Measurements from ENCODE around the gene EZH2. TPM values are rescaled to one million over a fixed set of nuclear protein-coding genes. Genes with fewer than 3 reads are reported as not detected.
A peak's percentile ranks its signal among the peaks of the same experiment; 100 is the strongest.

The EZH2 gene
- total RNA-seq, 1 experiment from 2014 or later, result 75.7 TPM

- DNase-seq, result peak in 1 of 2 experiments; percentile 67
- no peaks in the 10 kb centered on the region for H3K27me3 ChIP-seq
Observed at GRCh38 chr7:148882841-148883265, 1.2 kb downstream of the EZH2 start.

GRCh38 chr7:148882192-148882591, 1.9 kb downstream of the EZH2 start:
- peak overlapping the region; percentile 80 for H3K27ac ChIP-seq
- peak overlapping the region; percentile 76 for H3K4me3 ChIP-seq
- H3K4me1 ChIP-seq, result no peaks in the 10 kb centered on the region
- H3K9me3 ChIP-seq (replicated peaks), result no peaks in the 10 kb centered on the region
- no peaks in the 10 kb centered on the region; the same call in 1 of the 2 replicates for H3K27me3 ChIP-seq
- peaks cover 6% of the 10 kb centered on the region for H3K36me3 ChIP-seq
- no peak for DNase-seq

More at GRCh38 chr7:148882841-148883265, 1.2 kb downstream of the EZH2 start:
- Histone ChIP-seq H3K9me3 (replicated peaks) (no peaks in the 10 kb centered on the region), H3K36me3 (0 out of 2 replicates have a peak, but pooled peaks cover 4% of the 10 kb centered on the region), H3K4me1 (no peaks in the 10 kb centered on the region), H3K4me3 (peak overlapping the region; percentile 76), H3K27ac (peak overlapping the region; percentile 80)

- no peak overlapping the region for H3K27ac ChIP-seq
- no peaks in the 10 kb centered on the region; the same call in 1 of the 2 replicates for H3K9me3 ChIP-seq (replicated peaks)
- H3K36me3 ChIP-seq, result peaks cover 17% of the 10 kb centered on the region
- no peaks in the 10 kb centered on the region; the same call in 1 of the 2 replicates for H3K27me3 ChIP-seq
- no peak for DNase-seq
- no peak overlapping the region for H3K4me3 ChIP-seq
- H3K4me1 ChIP-seq, result no peaks in the 10 kb centered on the region
Observed at GRCh38 chr7:148878317-148878716, 5.8 kb downstream of the EZH2 start.

DNA sequence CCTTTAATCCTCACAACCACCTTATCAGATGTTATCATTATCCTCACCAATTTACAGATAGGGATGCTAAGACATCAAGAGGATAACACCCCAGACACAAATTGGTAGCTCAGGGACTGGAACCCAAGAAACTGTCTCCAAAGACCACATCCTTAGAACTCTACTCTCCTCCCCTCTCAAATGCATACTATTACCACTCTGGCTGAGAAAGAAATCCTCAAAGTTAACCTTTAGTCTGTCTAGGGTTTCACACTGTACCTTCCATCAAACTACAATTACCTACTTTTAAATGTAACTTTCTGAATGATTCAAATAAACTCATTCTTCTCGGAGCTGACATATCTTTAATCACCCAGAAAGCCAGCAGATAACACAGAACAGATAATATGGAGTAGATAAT, 6.6 kb downstream of the EZH2 start:
- H3K4me1 ChIP-seq, result no peaks in the 10 kb centered on the region
- no peaks in the 10 kb centered on the region; the same call in 1 of the 2 replicates for H3K27me3 ChIP-seq
- no peak for DNase-seq
- H3K36me3 ChIP-seq, result peaks cover 17% of the 10 kb centered on the region
- H3K27ac ChIP-seq, result no peak overlapping the region
- no peak overlapping the region for H3K4me3 ChIP-seq
- H3K9me3 ChIP-seq (replicated peaks), result no peaks in the 10 kb centered on the region; the same call in 1 of the 2 replicates

DNA sequence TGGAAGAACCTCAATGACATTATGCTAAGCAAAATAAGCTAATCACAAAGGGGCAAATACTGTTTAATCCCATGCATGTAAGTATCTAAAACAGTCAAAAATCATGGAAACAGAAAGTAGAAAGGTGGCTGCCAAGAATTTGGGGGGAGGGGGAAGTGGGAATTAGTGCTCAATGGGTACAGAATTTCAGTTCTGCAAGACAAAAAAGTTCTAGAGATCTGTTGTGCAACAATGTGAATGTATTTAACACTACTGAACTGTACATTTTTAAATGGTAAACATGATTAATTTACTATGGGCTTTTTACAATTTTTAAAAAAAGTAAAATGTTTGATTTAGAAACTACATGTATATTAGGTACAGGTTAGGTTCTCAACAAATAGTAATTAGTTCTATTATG, 11.9 kb downstream of the EZH2 start:
- Histone ChIP-seq H3K36me3 (peaks cover 27% of the 10 kb centered on the region), H3K27ac (no peak overlapping the region), H3K9me3 (replicated peaks) (no peaks in the 10 kb centered on the region; the same call in 1 of the 2 replicates), H3K4me3 (no peak overlapping the region), H3K4me1 (no peaks in the 10 kb centered on the region), H3K27me3 (no peaks in the 10 kb centered on the region; the same call in 1 of the 2 replicates)
- no peak for DNase-seq

DNA sequence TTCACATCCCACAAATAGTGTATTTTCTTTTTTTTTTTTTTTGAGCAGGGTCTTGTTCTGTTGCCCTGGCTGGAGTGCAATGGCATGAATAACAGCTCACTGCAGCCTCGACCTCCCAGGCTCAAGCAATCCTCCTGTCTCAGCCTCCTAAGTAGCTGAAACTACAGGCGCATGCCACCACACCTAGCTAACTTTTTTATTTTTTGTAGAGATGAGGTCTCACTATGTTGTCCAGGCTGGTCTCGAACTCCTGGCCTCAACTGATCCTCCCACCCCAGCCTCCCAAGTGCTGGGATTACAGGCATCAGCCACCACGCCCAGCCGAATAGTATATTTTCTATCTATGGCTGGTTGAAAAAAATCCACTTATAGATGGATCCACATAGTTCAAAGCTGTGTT, 12.5 kb downstream of the EZH2 start:
- no peak for DNase-seq
- no peaks in the 10 kb centered on the region for H3K27me3 ChIP-seq
- H3K9me3 ChIP-seq (replicated peaks), result no peaks in the 10 kb centered on the region; the same call in 1 of the 2 replicates
- peaks cover 25% of the 10 kb centered on the region; the same call in 1 of the 2 replicates for H3K36me3 ChIP-seq
- no peak overlapping the region for H3K27ac ChIP-seq
- H3K4me1 ChIP-seq, result no peaks in the 10 kb centered on the region
- H3K4me3 ChIP-seq, result no peak overlapping the region

DNA sequence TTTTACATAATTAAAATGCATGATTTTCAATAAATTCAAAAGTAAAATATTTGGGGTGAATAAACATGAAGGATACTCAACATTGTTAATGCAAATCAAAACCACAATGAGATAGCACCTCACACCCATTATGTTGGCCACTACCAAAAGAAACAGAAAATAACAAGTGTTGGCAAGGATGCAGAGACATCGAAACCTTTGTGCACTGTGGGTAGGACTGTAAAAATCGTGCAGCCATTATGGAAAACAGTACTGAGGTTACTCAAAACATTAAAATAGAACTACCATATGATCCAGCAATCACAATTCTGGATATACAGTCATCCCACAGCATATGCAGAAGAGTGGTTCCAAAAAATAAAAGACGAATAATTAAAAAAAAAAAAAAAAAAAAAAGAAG, 13.1 kb downstream of the EZH2 start:
- H3K4me1 ChIP-seq, result no peaks in the 10 kb centered on the region
- no peak for DNase-seq
- H3K4me3 ChIP-seq, result no peak overlapping the region
- H3K27ac ChIP-seq, result no peak overlapping the region
- no peaks in the 10 kb centered on the region for H3K27me3 ChIP-seq
- H3K36me3 ChIP-seq, result peaks cover 25% of the 10 kb centered on the region; the same call in 1 of the 2 replicates
- no peaks in the 10 kb centered on the region; the same call in 1 of the 2 replicates for H3K9me3 ChIP-seq (replicated peaks)

- H3K36me3 ChIP-seq, result peaks cover 16% of the 10 kb centered on the region; the same call in 1 of the 2 replicates
- no peaks in the 10 kb centered on the region for H3K4me1 ChIP-seq
- no peak overlapping the region for H3K4me3 ChIP-seq
- no peak for DNase-seq
- H3K27ac ChIP-seq, result no peak overlapping the region
- H3K9me3 ChIP-seq (replicated peaks), result no peaks in the 10 kb centered on the region; the same call in 1 of the 2 replicates
- H3K27me3 ChIP-seq, result no peaks in the 10 kb centered on the region
Observed at GRCh38 chr7:148868378-148868674, 15.8 kb downstream of the EZH2 start.

GRCh38 chr7:148867596-148868377, 16.3 kb downstream of the EZH2 start:
- H3K36me3 ChIP-seq, result peaks cover 16% of the 10 kb centered on the region; the same call in 1 of the 2 replicates
- no peak overlapping the region for H3K4me3 ChIP-seq
- H3K27me3 ChIP-seq, result no peaks in the 10 kb centered on the region
- no peak overlapping the region for H3K27ac ChIP-seq
- no peak for DNase-seq
- H3K9me3 ChIP-seq (replicated peaks), result no peaks in the 10 kb centered on the region; the same call in 1 of the 2 replicates
- H3K4me1 ChIP-seq, result no peaks in the 10 kb centered on the region

DNA sequence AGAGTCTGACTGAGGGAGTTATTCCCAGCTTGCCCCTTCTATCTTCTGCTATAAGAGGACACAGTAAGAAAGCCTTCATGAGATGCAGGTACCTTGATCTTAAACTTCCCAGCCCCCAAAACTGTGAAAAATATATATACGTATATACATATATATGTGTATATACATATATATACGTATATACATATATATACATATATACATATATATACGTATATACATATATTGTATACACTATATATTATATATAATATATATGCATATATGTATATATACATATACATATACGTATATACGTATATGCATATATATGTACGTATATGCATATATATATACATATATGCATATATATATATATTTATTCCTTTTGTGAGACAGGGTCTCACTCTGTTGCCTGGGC, 17.7 kb downstream of the EZH2 start:
- Histone ChIP-seq H3K36me3 (peaks cover 16% of the 10 kb centered on the region), H3K27ac (no peak overlapping the region), H3K27me3 (no peaks in the 10 kb centered on the region), H3K4me1 (no peaks in the 10 kb centered on the region), H3K9me3 (replicated peaks) (no peaks in the 10 kb centered on the region; the same call in 1 of the 2 replicates), H3K4me3 (no peak overlapping the region)
- no peak for DNase-seq

DNA sequence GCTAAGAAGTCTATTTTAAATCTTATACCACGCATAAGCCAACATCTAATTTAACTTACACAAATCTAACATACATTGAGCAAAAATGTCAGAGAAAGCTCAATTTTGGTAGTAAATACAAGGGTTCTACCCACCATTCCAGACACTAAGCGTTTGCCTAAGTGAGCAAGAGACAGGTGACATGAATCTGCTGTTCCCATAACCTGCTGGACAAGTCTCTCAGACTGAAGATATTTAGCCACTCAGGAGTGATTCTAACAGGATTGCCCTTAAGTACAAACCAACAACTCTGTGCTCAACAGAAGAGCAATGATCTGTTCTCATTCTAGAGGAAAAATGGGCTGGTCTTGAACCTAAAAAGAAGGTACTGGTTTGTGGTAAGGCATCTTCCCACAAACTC, 18.8 kb downstream of the EZH2 start:
- Histone ChIP-seq H3K27ac (no peak overlapping the region), H3K9me3 (replicated peaks) (no peaks in the 10 kb centered on the region; the same call in 1 of the 2 replicates), H3K4me1 (no peaks in the 10 kb centered on the region), H3K4me3 (no peak overlapping the region), H3K27me3 (no peaks in the 10 kb centered on the region), H3K36me3 (peaks cover 11% of the 10 kb centered on the region)
- DNase-seq, result no peak

DNA sequence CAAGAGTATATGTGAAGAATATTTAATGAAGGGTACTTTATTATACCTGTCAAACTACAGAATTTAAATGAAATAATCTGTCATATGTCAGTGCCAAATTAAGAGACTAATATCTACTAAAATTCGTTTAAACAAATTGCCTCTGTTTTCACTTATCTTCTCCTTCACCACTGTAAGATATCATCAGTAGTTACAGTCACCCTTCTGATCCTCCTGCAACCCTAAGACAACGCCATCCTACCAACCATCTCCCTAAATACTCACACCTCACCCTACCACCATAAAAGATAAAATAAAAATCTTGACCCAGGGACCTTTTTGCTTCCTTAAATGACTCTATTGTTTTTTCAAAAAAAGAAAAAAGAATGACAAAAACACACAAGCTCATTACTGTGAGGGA, 20.8 kb downstream of the EZH2 start:
- Histone ChIP-seq H3K36me3 (peaks cover 2% of the 10 kb centered on the region; the same call in 1 of the 2 replicates), H3K27me3 (no peaks in the 10 kb centered on the region)
- DNase-seq, result no peak

GRCh38 chr7:148862481-148862880, 21.6 kb downstream of the EZH2 start:
- no peak overlapping the region for H3K27ac ChIP-seq
- H3K27me3 ChIP-seq, result no peaks in the 10 kb centered on the region
- no peaks in the 10 kb centered on the region for H3K4me1 ChIP-seq
- H3K36me3 ChIP-seq, result peaks cover 2% of the 10 kb centered on the region; the same call in 1 of the 2 replicates
- no peak for DNase-seq
- no peaks in the 10 kb centered on the region; the same call in 1 of the 2 replicates for H3K9me3 ChIP-seq (replicated peaks)
- no peak overlapping the region for H3K4me3 ChIP-seq

More for the DNA sequence above, 20.8 kb downstream of the EZH2 start:
- Histone ChIP-seq H3K4me1 (no peaks in the 10 kb centered on the region), H3K9me3 (replicated peaks) (no peaks in the 10 kb centered on the region; the same call in 1 of the 2 replicates), H3K27ac (no peak overlapping the region), H3K4me3 (no peak overlapping the region)

DNA sequence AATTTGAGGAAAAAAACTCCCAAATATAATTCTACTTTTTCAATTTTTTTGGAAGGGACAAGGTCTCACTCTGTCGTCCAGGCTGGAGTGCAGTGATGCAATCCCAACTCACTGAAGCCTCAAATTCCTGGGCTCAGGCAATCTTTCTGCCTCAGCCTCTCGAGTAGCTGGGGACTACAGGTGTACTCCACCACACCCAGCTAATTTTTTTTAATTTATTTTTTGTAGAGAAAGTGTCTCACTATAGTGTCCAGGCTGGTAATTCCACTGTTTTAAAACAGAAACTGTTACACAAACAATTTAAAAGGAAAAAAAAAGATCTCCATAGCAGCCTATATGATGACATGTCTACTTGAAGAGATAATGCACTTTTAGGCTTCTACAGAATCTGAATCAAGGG, 25.6 kb downstream of the EZH2 start:
- Histone ChIP-seq H3K27me3 (no peaks in the 10 kb centered on the region), H3K27ac (no peak overlapping the region), H3K4me3 (no peak overlapping the region), H3K9me3 (replicated peaks) (no peaks in the 10 kb centered on the region), H3K36me3 (peaks cover 5% of the 10 kb centered on the region), H3K4me1 (no peaks in the 10 kb centered on the region)
- no peak for DNase-seq

GRCh38 chr7:148856891-148857290, 27.2 kb downstream of the EZH2 start:
- H3K4me1 ChIP-seq, result no peaks in the 10 kb centered on the region
- H3K4me3 ChIP-seq, result no peak overlapping the region
- H3K36me3 ChIP-seq, result peaks cover 5% of the 10 kb centered on the region; the same call in 1 of the 2 replicates
- H3K27ac ChIP-seq, result no peak overlapping the region
- no peaks in the 10 kb centered on the region for H3K9me3 ChIP-seq (replicated peaks)
- DNase-seq, result no peak
- H3K27me3 ChIP-seq, result no peaks in the 10 kb centered on the region
